CD14-positive monocyte (primary cell): ENCODE results near the gene CADM4. TPM values are rescaled to one million over a fixed set of nuclear protein-coding genes. Genes with fewer than 3 reads are reported as not detected.

Source experiments
- DNase-seq, 3 donors: peaks; one replicate each; pipeline ENCODE4 v3.0.0-alpha.2; 2011 to 2022
- H2AFZ ChIP-seq: 2 replicates; pipeline ENCODE4 v1.6.0; 2012; ENCODE audit warnings: mild to moderate bottlenecking, low read depth, low read length, inconsistent platforms; ENCODE audit not compliant: insufficient read depth, poor library complexity, severe bottlenecking
- H3K27ac ChIP-seq, 2 donors: 1 replicate in 1 of 2; 2 replicates in 1 of 2; pipeline ENCODE4 v1.5.1; 2012 to 2013; ENCODE audit warnings: low read length in 2 of 2, control low read depth in 1 of 2, inconsistent platforms in 1 of 2, low read depth in 1 of 2, mild to moderate bottlenecking in 1 of 2
- H3K27me3 ChIP-seq, 2 donors: one replicate each; pipeline versions ENCODE4 v1.6.0 to v1.6.1; 2011 to 2013; ENCODE audit warnings: low read length in 2 of 2; ENCODE audit not compliant: control insufficient read depth in 2 of 2, insufficient read depth in 2 of 2
- H3K36me3 ChIP-seq, 2 donors: replicated peaks in 1 of 2; 1 replicate in 1 of 2; 2 replicates in 1 of 2; pipeline versions ENCODE4 v1.5.1 to v1.6.1; 2012 to 2013; ENCODE audit warnings: low read length in 2 of 2, control low read depth in 1 of 2, inconsistent platforms in 1 of 2, mild to moderate bottlenecking in 1 of 2; ENCODE audit not compliant: insufficient read depth in 2 of 2, control insufficient read depth in 1 of 2
- H3K4me1 ChIP-seq, 2 donors: 1 replicate in 1 of 2; 2 replicates in 1 of 2; pipeline versions ENCODE4 v1.5.1 to v1.6.1; 2012 to 2013; ENCODE audit warnings: low read length in 2 of 2, control low read depth in 1 of 2, inconsistent platforms in 1 of 2, mild to moderate bottlenecking in 1 of 2, moderate library complexity in 1 of 2; ENCODE audit not compliant: insufficient read depth in 2 of 2, control insufficient read depth in 1 of 2
- H3K4me2 ChIP-seq: replicated peaks from 2 replicates; pipeline ENCODE3; 2012; ENCODE audit warnings: low read length, moderate library complexity, mild to moderate bottlenecking; ENCODE audit not compliant: poor library complexity, severe bottlenecking; ENCODE audit errors: extremely low read depth
- H3K4me3 ChIP-seq, 3 experiments: fragments of 200-600 bp in 1 of 3; sonication (generic) in 1 of 3; replicated peaks in 1 of 3; 1 replicate in 2 of 3; 2 replicates in 1 of 3; pipeline ENCODE4 v1.5.1; 2011 to 2013; ENCODE audit warnings: low read length in 3 of 3, mild to moderate bottlenecking in 3 of 3, control low read depth in 2 of 3, low read depth in 2 of 3, inconsistent platforms in 1 of 3, moderate library complexity in 1 of 3
- H3K79me2 ChIP-seq: 2 replicates; pipeline ENCODE4 v1.6.0; 2012; ENCODE audit warnings: mild to moderate bottlenecking, control low read depth, inconsistent platforms, low read length, moderate library complexity; ENCODE audit not compliant: insufficient read depth
- H3K9ac ChIP-seq: 2 replicates; pipeline ENCODE4 v1.6.0; 2017; ENCODE audit warnings: low read length, mild to moderate bottlenecking; ENCODE audit not compliant: insufficient read depth, poor library complexity, severe bottlenecking
- H3K9me3 ChIP-seq, 2 donors: replicated peaks in 1 of 2; 1 replicate in 1 of 2; 2 replicates in 1 of 2; pipeline versions ENCODE4 v1.5.1 to v1.6.1; 2012 to 2013; ENCODE audit warnings: low read length in 2 of 2, control low read depth in 1 of 2; ENCODE audit not compliant: control insufficient read depth in 1 of 2, insufficient read depth in 1 of 2
- H4K20me1 ChIP-seq: 2 replicates; pipeline ENCODE4 v1.6.0; 2012; ENCODE audit warnings: mild to moderate bottlenecking, low read length, control low read depth, moderate library complexity; ENCODE audit not compliant: insufficient read depth
- H3K27ac Mint-ChIP-seq, 7 donors: one replicate each; pipeline ENCODE4 v1.8.0; 2020; ENCODE audit warnings: mild to moderate bottlenecking in 7 of 7, mixed read lengths in 7 of 7, moderate library complexity in 6 of 7, inconsistent platforms in 2 of 7
- H3K27me3 Mint-ChIP-seq, 3 donors: one replicate each; pipeline ENCODE4 v1.8.0; 2021 to 2022; ENCODE audit warnings: low read depth in 3 of 3, mild to moderate bottlenecking in 3 of 3, mixed read lengths in 3 of 3, moderate library complexity in 3 of 3, inconsistent platforms in 1 of 3
- H3K36me3 Mint-ChIP-seq, 2 donors: one replicate each; pipeline ENCODE4 v1.8.0; 2020; ENCODE audit warnings: mixed read lengths in 2 of 2, inconsistent platforms in 1 of 2, mild to moderate bottlenecking in 1 of 2
- H3K4me1 Mint-ChIP-seq: one replicate; pipeline ENCODE4 v1.8.0; 2020; ENCODE audit warnings: mild to moderate bottlenecking, mixed read lengths
- H3K4me3 Mint-ChIP-seq, 2 donors: one replicate each; pipeline ENCODE4 v1.8.0; 2020; ENCODE audit warnings: mild to moderate bottlenecking in 2 of 2, mixed read lengths in 2 of 2, moderate library complexity in 1 of 2
- H3K9me3 Mint-ChIP-seq, 7 donors: one replicate each; pipeline ENCODE4 v1.8.0; 2020 to 2022; ENCODE audit warnings: mixed read lengths in 7 of 7, mild to moderate bottlenecking in 6 of 7, moderate library complexity in 6 of 7, inconsistent platforms in 2 of 7
- CTCF ChIP-seq: fragments of 200-600 bp; IDR thresholded peaks from one replicate; pipeline ENCODE4 v1.8.0; 2022; ENCODE audit warnings: antibody characterized with exemption, mild to moderate bottlenecking
- WGBS: methylation state at CpG from one replicate; pipeline ENCODE4 v1.1.5; 2013; ENCODE audit warnings: missing lambda C conversion rate; ENCODE audit not compliant: insufficient coverage; 5-methylcytosine and 5-hydroxymethylcytosine counted together
- intact Hi-C, 2 donors: fragments of 100-400 bp; cut with micrococcal nuclease; formaldehyde crosslinking; loops; one replicate each; pipeline versions ENCODE4 v1.15.0 to v1.15.1; 2023
- polyA plus RNA-seq, 3 donors: library from polyadenylated mRNA; depleted of rRNA in 1 of 3; unstranded in 2 of 3; stranded (reverse) in 1 of 3; fragments of 300-500 nt in 2 of 3; fragments of >200 nt in 1 of 3; fragmentation: Illumina TruSeq in 2 of 3; gene quantifications; 1 replicate in 2 of 3; 2 replicates in 1 of 3; pipeline ENCODE4 v1.2.3, GENCODE V29; 2012 to 2021

The CADM4 gene
- polyA plus RNA-seq, 3 donors: 0.10 to 0.91 (median 0.31) TPM

- peaks cover 4% of the 10 kb centered on the region for H3K79me2 ChIP-seq
- intact Hi-C loops: loop anchor here in 1 of 2 donors (2.0 kb wide), 1 partner anchor 18 kb away; no protein-coding TSS in a partner anchor
- H3K4me3 Mint-ChIP-seq: peak overlapping the region; percentile 61 to 93
- WGBS: no CpG with 5 or more reads among the region's 3 CpGs
- peak overlapping the region; percentile 86 for H3K9ac ChIP-seq
- H3K4me1 ChIP-seq: peaks cover 55 to 64% of the 10 kb centered on the region in 2 donors
- H3K9me3 Mint-ChIP-seq: no peaks in the 10 kb centered on the region
- H3K27ac Mint-ChIP-seq: peak overlapping the region; percentile 96 to 100 (median 99)
- peaks cover 4% of the 10 kb centered on the region for H4K20me1 ChIP-seq
- H3K4me2 ChIP-seq: peak overlapping the region; percentile 55
- no peaks in the 10 kb centered on the region for H3K9me3 ChIP-seq
- no peaks in the 10 kb centered on the region for H3K36me3 ChIP-seq
- H2AFZ ChIP-seq: no peak overlapping the region
- peak overlapping the region; percentile 99 to 100 for H3K27ac ChIP-seq
- H3K27me3 ChIP-seq: no peaks in the 10 kb centered on the region
- peaks cover 49% of the 10 kb centered on the region for H3K4me1 Mint-ChIP-seq
- no peak for TF ChIP-seq CTCF
- H3K27me3 Mint-ChIP-seq: peaks cover 0 to 2% (median 0%) of the 10 kb centered on the region in 3 donors
- DNase-seq: peak; percentile 85 to 89 (median 87)
- H3K36me3 Mint-ChIP-seq: peaks cover 3 to 7% of the 10 kb centered on the region in 2 donors
- peak overlapping the region in 1 of 3 experiments; percentile 53 for H3K4me3 ChIP-seq
These were observed 34.9 kb upstream of the CADM4 start for GRCh38 chr19:43674596-43674995.

- no peaks in the 10 kb centered on the region for H3K27me3 ChIP-seq
- no peak for TF ChIP-seq CTCF
- peaks cover 55 to 64% of the 10 kb centered on the region in 2 donors for H3K4me1 ChIP-seq
- H3K4me3 ChIP-seq: peak overlapping the region in 1 of 3 experiments; percentile 11
- Mint-ChIP-seq H3K4me1 (peaks cover 49% of the 10 kb centered on the region), H3K4me3 (peak overlapping the region in 1 of 2 donors; percentile 75), H3K9me3 (peaks cover 0 to 3% (median 0%) of the 10 kb centered on the region in 7 donors), H3K27me3 (peaks cover 0 to 2% (median 2%) of the 10 kb centered on the region in 3 donors), H3K27ac (peak overlapping the region; percentile 96 to 100 (median 99)), H3K36me3 (peaks cover 3 to 7% of the 10 kb centered on the region in 2 donors)
- intact Hi-C loops: loop anchor here in 1 of 2 donors (2.0 kb wide), 1 partner anchor 19 kb away; no protein-coding TSS in a partner anchor
- 40% methylated on average over 6 of the region's 8 CpGs for WGBS
- H3K27ac ChIP-seq: peak overlapping the region; percentile 99 to 100
- no peaks in the 10 kb centered on the region for H3K9me3 ChIP-seq
- H3K79me2 ChIP-seq: peaks cover 8% of the 10 kb centered on the region
- H3K4me2 ChIP-seq: peak overlapping the region; percentile 55
- no peaks in the 10 kb centered on the region for H3K36me3 ChIP-seq
- no peak overlapping the region for H2AFZ ChIP-seq
- peak overlapping the region; percentile 86 for H3K9ac ChIP-seq
- peak; percentile 94 to 99 (median 95) for DNase-seq
- H4K20me1 ChIP-seq: peaks cover 8% of the 10 kb centered on the region
These were observed 34.5 kb upstream of the CADM4 start for GRCh38 chr19:43674183-43674582.
